Activated CD8-positive, alpha-beta memory T cell treated with anti-CD3 and anti-CD28 coated beads, Interleukin-2, amount 50 U/mL, for 1 hour (primary cell): ENCODE results near the gene TP63.
"Not testable (repeated sequence)": the region's sequence is repeated elsewhere in the genome, so short reads cannot be mapped to it uniquely, and the experiment has no call there.

ENCODE experiments used
- DNase-seq: peaks from one replicate; pipeline ENCODE4 v3.0.0-alpha.2; 2020; ENCODE audit errors: extremely low read depth

TP63 gene

GRCh38 chr3:189721873-189722665, 90.9 kb downstream of the TP63 start:
- no peak for DNase-seq

DNA sequence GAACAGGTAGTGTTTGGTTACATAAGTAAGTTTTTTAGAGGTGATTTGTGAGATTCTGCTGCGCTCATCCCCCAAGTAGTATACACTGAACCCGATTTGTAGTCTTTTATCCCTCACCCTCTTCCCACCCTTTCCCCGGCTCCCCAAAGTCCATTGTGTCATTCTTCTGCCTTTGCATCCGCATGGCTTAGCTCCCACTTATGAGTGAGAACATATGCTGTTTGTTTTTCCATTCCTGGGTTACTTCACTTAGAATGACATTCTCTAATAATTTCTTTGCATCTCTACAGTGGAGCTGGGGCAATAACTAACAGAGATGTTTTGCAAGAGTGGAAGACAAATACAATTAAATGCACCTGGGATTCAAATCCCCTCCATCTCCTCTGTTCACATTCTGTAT, 93.2 kb downstream of the TP63 start:
- no peak for DNase-seq

GRCh38 chr3:189726277-189726676, 95.1 kb downstream of the TP63 start:
- no peak for DNase-seq

DNA sequence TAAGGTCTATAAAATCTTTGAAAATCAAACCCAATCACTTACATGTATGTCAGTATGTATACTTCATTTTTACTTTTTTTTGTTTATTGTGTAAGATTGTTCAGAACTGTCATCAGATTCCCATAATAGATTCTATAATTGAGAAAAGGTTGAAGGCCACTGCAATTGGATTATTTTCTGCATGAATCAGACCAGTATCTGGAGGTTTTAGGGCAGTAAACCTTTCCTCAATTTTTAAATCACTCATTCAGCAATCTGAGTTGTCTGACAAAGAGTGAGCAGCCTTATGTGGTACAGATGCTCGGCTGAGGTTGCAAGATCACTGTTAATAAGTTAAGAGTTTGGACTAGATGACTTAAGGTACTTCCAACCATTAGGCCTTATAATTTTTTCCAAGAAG, 96.0 kb downstream of the TP63 start:
- DNase-seq: no peak

DNA sequence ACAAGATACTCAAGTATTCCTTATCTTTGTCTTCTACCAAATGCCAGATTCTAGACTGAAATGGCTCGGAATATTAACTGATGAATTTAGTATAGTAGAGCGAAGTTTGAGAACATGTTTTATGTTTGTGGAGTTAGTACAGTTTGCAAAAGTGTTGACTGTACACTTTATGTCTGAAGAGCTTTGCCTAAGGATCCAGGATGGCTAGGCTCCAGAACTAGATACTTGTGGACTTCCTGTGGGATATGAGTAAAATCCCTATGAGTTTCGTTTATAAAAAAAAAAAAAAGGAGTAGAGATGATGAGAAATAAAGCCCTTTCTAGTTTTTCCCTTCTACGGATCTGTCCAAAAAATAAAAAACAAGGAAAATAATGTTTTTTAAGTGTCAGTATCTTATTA, 96.7 kb downstream of the TP63 start:
- DNase-seq: no peak

DNA sequence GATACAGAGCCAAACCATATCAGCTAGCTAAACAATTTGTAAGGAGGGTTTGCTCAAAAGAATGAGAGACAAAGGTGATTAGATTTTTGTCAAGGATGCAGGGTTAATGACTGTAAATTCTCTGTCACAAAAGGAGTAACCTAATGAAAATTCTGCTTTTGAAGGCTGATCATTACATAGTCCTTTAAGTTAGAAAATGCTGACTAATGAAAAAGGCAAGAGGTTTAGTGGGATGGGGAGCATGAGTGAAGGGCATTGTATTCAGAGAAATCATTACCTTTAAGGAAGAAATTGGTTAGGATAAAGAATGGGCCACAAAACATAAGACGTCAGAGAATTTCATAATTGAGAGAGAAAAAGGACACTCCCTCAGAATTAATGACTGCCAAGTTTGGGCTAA, 97.7 kb downstream of the TP63 start:
- DNase-seq: no peak

DNA sequence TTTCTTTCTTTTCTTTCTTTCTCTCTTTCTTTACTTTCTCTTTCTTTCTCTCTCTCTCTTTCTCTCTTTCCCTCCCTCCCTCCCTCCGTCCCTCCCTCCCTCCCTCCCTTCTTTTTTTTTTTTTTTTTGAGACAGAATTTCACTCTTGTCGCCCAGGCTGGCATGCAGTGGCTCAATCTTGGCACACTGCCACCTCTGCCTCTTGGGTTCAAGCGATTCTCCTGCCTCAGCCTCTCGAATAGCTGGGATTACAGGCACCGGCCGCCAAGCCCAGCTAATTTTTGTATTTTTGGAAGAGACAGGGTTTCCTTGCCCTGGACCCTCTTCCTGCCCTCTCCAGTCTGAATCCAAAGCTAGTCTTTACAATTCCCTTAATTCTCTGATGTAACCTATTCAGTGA, 102.9 kb downstream of the TP63 start:
- no peak for DNase-seq

DNA sequence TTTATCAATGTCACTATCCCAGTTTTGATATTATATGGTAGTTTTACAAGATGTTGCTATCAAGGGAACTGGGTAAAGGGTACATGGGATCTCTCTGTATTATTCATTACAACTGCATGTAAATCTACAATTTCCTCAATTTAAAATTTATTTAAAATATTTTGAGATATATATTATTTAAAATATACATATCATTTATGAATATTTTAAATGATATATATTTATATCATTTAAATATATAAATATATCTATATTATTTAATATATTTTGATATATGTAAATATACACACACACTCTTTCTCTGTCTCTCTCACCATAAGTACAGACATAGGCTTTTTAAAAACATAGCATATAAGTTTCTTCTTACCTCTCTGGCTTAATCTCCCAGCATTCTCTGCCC, 104.7 kb downstream of the TP63 start:
- DNase-seq: no peak

GRCh38 chr3:189737071-189737470, 105.9 kb downstream of the TP63 start:
- no peak for DNase-seq

DNA sequence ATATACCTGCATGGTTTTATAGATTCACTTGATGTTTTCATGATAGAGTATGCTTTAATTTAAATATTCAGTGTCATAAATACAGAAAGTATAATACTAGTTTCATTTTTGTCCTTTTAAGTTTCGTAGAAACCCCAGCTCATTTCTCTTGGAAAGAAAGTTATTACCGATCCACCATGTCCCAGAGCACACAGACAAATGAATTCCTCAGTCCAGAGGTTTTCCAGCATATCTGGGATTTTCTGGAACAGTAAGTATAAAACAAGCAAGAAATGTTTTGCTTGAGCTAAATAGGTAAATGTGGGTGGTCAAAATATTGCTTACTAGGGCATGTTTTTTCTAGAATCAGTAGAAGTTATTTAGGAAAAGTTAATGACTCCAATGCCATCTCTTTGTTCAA, 106.4 kb downstream of the TP63 start:
- DNase-seq: no peak

GRCh38 chr3:189739378-189739777, 108.2 kb downstream of the TP63 start:
- no peak for DNase-seq

DNA sequence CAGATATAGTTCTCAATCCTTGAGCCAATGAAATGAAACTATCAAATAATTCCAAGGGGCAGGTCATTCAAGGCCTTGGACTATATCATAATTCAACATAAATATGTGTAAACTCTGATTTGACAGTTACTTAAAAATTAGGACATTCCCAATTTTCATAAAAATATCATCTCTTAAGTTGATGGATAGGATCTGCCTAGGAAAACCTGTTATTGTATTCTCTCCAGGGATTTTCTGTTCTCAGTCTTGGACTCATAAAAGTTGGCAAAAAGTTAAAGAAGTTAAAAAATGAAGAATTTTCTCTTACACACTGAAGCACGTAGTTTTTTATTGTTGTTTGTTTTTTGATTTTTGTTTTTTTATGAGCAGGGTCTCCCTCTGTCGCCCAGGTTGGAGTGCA, 109.0 kb downstream of the TP63 start:
- DNase-seq: no peak

DNA sequence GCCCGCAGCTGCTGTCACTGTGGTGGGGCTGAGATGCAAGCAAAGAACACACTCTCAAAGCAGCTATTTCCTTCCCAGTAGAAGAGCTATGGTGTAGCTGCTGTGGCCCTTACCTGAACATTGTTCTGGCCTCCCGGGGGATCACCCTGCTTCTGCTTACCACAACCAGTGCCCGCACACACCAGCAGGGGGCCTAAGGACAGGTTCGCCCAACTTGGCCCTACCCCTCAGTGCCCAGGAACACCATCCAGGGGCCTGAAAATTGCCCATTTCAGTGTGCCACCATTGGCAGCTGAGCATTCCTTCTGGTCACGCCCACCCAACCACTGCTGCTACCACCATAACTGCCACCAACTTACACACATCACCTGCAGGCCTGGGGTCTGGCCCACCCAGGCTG, 113.0 kb downstream of the TP63 start:
- no peak for DNase-seq

GRCh38 chr3:189745622-189746021, 114.4 kb downstream of the TP63 start:
- no peak for DNase-seq

- DNase-seq: no peak
Measured at GRCh38 chr3:189748046-189748445, 116.9 kb downstream of the TP63 start.

DNA sequence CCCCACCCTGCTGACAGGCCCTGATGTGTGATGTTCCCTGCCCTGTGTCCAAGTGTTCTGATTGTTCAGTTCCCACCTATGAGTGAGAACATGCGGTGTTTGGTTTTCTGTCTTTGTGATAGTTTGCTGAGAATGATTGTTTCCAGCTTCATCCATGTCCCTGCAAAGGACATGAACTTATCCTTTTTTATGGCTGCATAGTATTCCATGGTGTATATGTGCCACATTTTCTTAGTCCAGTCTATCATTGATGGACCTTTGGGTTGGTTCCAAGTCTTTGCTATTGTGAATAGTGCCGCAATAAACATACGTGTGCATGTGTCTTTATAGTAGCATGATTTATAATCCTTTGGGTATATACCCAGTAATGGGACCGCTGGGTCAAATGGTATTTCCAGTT, 119.8 kb downstream of the TP63 start:
- DNase-seq: not testable (repeated sequence)

- DNase-seq: no peak
Measured at GRCh38 chr3:189754356-189754755, 123.2 kb downstream of the TP63 start.

DNA sequence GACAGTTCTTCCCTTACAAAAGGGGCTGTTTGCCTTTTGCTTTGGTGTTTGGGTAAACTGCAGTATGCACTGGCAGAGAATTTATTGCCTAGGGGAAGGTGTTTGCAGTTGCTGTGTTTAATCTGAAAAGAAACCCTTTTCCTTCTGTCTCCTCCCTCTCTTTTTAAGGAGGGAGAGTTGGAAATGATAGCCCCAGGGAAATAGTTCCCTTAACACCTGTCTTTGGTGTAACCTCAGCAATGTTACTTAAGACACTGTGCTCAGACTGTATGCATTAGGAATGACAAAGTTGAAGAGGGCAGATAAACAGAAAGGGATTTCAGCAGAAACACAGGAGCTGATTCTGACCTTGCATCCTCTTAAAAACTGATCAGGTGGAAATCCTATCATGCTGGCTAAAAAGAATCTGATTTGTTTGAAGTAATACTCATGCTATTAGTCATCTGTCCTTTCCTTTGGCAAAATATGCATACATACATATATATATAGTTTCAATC, 125.4 kb downstream of the TP63 start:
- DNase-seq: no peak

- DNase-seq: no peak
Measured at GRCh38 chr3:189758186-189758585, 127.0 kb downstream of the TP63 start.

DNA sequence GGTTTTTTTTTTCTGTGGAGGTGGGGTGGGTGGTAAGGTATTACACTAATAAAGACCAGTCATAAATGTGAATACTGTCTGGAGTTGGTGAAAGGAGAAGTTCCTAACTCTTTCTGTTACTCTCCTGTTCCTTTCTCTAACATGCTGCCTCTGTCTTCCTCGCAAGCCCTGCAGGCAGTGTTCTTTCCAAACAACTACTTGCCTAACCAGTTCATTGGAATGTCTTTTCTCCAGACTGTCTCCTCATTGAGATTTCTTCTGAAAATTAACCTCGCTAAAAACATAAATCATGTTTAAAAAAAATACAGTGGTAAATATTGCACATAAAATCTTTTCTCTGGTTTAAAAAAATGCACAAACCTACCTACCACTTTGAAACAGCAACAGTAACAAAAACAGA, 135.2 kb downstream of the TP63 start:
- no peak for DNase-seq

DNA sequence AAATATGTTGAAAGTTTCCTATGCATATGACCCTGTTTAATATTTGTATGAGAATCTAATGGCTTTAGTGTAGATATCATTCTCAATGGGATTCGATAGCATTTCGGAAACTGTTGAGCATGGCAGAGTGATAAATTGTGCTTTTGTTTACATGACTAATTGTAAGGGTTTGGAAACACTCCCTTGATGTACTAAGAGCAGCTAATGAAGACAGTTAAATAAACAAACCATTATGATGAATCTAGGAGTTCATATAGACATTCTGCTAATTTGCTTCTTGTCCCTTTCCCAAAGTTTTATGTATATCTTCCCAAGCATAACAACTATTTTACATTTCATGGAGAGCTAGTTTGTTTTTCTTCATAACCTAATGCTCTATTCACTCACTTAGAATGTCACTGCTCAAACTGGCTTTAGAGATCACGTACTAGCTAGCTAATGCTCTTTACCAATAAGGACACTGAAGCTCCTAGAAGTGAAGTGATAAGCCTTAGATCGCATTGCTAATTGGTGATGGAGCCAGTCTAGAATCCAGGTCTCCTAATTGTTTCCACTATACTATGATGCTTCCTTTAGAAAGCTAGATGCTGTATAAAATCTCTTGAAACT, 140.8 kb downstream of the TP63 start:
- DNase-seq: no peak

DNA sequence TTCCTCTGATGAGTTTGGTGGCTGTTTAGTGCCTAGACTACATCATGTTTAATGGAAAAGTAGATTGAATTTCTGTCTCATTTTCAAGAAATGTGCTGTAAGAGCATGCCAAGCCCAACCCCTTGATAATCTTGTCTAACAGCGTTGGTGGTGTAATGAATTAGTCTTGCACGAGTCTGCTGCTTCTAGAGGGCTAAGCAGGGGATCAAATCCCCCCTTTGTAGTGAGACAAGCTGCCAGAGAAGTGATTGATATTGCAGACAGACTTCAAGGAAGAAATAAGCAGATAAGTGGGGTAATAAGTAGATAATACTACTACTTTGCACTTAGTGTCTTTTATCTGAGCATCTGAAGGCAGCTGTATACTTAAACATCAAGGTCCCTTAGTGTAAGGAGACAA, 141.4 kb downstream of the TP63 start:
- DNase-seq: no peak

DNA sequence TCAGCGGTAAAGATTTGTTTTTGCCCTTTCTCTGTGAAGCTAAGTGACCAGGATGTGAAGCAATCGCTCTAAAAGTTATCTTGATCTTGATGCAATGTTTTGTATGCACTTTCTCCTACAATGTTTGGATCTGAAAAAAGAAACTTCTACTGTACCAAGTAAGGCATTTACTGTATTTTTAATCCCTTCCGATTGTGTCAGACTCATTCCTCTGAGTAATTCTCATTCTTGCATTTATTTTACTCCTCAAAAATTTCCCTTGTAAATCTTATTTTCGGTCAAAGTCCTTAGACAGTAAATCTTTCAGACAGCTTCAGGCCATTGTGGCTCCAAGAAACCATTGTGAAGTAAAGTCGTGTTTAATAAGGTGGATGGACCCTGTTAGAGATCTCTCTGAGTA, 141.9 kb downstream of the TP63 start:
- no peak for DNase-seq
